NCI-H510A (cell line): Measurements from ENCODE around the gene MYO18B.

Experiments used
- DNase-seq: peaks from one replicate; lab custom pipeline; 2025; lab: John Stamatoyannopoulos, UW

The MYO18B gene

DNA sequence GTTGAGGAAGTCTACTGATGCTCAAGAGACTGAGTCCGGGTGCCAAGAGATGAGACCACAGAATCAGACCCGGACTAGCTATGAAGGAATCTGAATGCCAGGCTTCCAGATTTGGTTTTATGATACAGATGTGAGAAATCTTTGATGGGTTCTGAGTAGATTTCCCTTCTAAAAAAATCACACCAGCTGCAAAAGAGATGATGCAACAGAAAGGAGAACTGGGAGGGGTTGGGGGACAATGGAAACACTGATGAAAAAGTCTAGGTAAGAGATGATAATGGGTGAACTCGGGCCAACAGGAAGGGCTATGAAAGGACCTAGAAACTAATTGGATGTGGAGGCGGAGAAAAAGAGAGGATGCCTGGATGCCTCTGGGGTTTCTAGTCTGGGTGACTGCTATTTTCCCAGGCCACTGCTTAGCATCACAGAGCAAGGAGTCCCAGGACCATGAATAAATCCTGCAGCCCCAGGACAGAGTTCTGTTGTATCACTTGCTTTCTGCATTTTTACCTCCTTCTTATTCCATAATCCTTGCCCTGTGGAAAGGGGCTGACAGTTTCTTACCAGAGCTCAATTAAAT is 311.8 kb downstream of the MYO18B start:
- no peak for DNase-seq

DNA sequence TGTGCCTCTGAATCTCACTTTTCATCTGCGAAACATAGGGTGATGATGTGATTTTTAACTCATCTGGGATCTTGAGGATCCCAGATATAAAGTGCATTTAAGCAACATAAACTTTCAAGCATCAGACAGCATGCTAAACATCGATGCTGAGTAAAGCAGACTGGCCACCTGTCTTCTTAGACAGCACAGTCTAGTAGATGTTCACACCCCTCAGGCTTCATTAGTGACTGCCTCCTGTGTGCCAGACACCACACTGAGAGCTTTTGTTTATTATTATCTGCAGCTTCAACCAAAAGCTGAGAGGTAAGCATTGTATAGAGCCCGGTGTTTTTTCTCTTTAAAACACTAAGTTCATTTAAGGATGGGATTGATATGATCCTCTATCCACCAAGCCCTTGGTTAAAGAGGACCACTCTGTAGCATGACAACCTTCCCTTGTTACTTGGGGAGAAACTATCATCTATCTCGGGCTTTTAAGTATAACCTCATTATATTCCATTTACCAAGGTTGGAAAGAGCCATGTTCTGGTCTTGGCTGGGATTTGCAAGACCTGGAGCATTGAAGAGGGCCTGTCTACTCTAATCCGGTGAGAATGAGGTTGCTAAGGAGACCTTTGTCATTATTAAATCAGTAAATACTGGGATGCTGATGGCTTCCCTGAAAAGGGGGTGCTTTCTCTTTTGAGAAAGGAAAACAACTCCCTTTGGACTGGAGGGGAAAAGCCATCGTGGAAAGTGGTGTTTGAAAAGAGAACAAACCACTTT is 313.0 kb downstream of the MYO18B start:
- DNase-seq = no peak

DNA sequence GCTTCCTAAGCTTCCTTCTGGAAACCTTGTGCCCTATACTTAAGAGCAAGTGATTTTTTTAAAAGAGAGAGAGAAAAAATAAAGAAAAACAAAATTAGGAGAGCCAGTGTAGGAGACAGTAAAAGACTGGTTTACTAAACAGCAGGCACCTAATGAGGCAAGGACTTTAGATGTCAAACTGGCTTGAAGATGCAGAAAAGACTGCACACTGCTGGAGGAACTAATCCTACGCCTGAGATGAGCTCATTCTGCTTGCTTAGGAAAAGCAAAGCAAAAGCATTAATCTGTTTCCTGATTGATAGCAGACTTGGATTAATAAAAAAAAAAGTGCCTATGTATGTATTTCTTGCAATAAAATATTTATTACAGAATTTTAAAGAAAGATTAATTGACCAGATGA is 313.7 kb downstream of the MYO18B start:
- DNase-seq = no peak

DNA sequence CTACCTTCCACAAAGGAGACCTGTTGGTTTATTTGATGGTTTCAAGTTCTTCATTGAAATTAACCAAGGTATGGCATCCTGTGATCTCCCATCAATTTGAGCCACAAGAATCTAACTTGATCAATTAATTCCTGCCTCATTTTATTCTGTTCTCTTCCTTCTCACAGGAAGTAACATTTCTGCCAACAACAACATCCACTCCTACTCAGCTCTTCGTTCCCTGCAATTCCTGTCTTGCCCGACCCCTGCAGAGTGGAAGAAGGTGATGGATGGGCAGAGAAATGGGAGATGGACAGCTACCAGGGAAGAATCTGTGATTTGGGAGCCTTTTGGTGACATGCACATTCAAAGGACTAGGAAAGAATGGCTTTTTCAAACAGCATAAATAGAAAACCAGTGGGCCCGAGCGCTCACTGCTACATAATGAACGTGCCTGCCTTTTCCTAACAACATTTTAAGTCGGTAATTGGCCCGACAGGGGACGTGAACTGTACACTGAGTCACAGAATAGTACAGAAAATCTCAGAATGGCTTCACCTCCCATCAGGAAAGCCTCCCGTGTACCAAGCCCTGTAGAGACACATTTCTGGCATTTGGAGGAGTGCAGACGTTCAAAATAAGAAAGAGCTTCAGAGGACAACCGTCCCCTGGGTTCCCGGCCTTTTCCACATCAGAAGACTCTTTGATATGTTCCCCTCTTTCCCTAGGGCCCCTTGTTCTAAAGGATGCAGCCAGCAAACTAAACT is 314.6 kb downstream of the MYO18B start:
- no peak for DNase-seq

DNA sequence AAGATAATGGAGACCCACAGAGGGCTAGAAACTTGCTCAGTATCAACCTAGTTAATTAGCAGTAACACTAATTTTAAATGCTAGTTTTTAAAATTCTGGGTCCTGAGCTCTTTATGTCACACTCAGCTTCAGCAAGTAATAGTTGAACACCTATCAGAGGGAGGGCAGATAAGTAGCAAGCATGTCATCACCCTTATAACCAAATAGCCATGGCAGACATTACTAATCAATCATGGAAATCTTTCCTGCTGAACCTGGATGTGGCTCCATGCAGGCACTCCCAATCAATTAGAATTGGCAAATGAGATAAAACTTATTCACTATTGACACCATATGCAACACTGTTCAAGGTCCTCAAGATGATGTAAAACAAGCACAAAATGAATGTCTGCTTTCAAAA is 315.7 kb downstream of the MYO18B start:
- no peak for DNase-seq

DNA sequence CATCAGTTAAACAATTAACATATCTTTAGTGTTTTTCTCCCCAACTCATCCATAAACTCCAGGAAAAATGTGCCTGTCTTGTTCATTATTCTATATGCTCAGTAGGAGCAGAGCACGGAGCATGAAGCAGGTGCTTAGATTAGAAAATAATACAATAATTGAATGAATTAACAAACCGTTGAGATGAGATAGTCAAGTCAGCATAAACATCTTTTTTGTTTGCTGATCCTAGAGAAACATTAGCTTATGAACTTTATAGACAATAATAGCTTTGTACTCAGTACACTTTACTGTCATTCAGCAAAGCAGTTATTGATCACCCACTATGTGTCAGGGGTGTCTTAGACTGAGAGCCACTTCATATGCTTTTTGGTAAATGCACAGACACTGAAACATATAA is 322.1 kb downstream of the MYO18B start:
- no peak for DNase-seq

DNA sequence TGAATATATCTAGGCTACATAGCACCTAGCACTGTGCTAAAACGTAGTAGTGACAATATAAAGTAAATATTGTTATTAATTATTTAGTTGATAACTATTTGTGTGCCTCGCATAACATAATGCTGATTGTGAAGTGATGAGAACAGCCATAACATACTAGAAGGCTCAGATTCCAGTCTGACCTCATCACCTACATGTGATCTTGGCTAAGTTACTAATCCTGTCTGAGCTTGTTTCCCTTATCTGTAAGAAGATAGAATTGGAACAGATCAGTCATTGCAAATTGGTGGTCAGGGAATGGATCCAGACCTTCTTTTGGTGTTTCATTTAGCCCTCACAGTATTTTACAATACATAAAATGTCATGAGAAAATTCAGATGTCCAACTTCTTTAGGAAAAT is 323.9 kb downstream of the MYO18B start:
- DNase-seq = no peak

DNA sequence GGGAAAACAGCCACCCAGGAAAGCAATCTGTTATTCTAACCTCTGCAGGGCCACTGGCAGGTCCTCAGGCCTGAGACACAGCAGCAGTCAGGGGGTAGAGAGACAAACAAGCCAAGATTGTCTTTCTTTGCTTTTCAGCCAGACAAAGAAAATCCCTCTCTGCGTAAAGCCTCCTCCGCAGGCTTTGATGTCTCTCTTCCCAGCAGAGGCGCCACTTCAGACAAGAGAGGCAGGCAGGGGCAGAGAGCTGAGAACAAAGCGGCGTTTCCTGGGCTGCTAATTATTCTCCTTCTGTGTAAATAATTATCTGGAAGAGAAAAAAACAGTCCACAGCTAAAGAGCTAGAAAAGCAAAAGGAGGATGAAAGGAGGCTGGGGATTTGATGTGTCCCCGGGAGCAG is 324.5 kb downstream of the MYO18B start:
- peak; percentile 70 for DNase-seq

DNA sequence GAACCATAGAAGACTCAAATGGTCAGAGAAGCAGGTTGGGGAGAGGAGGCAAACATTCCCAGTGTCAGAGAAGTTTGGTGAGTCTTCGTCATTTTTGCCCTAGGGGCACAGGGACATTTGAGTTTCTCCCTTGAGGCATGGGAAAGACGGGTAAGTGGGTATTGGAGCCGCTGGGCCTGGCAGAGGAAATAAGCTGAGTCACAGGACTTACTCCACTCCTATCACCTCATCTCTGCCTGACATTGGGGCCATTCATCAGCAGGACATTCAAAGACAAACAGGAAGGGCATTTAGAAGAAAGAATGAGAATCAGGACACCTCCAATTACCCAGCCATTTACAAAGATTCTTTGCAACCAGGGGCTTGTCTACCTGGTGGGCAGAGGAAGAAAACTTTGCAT is 326.6 kb downstream of the MYO18B start:
- DNase-seq = no peak

DNA sequence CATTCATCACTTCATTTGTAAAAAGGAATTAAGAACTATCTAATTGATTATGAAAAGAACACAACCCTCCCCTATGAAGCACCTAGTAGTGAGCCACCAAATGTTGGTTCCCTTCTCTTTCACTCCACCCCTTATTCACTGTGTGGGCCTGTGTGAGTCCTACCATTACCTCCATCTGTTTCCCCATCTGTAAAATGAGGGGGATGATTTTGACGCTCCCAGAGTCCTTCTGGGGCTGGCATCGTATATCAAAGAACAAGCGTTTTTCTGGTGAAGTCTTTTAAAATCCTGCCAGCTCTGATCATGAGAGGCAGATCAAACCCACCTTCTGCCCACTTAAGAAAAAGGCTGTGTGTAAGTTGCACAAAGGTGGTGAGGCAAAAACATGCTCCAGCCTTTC is 330.6 kb downstream of the MYO18B start:
- no peak for DNase-seq

DNA sequence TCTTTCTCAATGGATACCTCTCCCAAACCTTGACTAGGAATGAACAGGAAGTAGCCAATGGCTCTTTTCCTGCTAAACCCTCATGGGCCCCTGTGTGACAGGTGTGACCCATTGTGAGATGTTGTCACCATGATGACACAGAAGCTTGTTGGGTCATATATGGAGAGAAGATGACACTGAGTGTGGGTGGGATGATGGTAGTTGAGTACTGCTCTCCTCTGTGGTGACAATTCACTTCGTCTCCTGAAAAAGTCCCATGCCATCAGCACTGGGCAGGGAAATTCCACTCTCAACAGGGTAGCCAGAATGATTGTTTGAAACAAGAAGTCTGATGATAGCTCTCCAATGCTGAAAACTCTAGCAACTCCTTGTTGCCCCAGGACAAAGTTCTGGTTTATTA is 333.3 kb downstream of the MYO18B start:
- no peak for DNase-seq

DNA sequence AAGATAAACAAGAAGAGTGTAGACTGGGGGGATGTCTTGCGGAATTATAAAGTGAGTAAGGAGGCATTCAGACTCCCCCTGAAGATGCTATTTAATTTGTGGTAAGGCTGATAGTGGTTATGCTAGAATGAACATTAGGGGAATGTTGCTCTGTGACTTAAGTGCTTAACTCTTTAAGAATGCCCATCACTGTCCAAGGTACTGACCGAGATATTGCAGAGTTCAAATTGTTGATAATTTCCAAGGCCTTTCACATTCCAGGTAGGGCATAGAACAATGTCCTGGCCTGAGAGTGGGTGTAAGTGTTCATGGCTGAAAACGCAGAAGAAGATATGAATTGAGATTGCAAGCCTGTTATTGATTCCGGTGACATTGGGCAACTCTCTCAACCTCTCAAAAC is 337.0 kb downstream of the MYO18B start:
- no peak for DNase-seq
